Omental fat pad (tissue), 4 donors: ENCODE data around the gene SIPA1L3. TPM values are rescaled to one million over a fixed set of nuclear protein-coding genes. Genes with fewer than 3 reads are reported as not detected.
"Not testable (repeated sequence)": the region's sequence is repeated elsewhere in the genome, so short reads cannot be mapped to it uniquely, and the experiment has no call there.

Source experiments
- ATAC-seq: fragments of 150-250 bp; one replicate; pipeline ENCODE4 v1.9.1; 2016; ENCODE audit warnings: mild to moderate bottlenecking, moderate library complexity; ENCODE audit not compliant: low FRiP score
- DNase-seq: peaks from one replicate; pipeline ENCODE4 v3.0.0-alpha.2; 2019; ENCODE audit warnings: low spot score
- total RNA-seq, 4 donors: library from RNA; depleted of rRNA; stranded (reverse); fragments of >200 nt; gene quantifications; one replicate each; pipeline ENCODE4 v1.1.0, GENCODE V29; 2016
- TF ChIP-seq, protein P1 (sequence below), 3 donors: fragments of 450-650 bp; IDR thresholded peaks; one replicate each; pipeline ENCODE4 v1.5.1; 2016 to 2017; ENCODE audit warnings: antibody characterized with exemption in 3 of 3, mild to moderate bottlenecking in 3 of 3, moderate library complexity in 2 of 3

SIPA1L3 gene
- total RNA-seq, 4 donors from 2014 or later = 8.9 to 14.7 (median 12.0) TPM

DNA sequence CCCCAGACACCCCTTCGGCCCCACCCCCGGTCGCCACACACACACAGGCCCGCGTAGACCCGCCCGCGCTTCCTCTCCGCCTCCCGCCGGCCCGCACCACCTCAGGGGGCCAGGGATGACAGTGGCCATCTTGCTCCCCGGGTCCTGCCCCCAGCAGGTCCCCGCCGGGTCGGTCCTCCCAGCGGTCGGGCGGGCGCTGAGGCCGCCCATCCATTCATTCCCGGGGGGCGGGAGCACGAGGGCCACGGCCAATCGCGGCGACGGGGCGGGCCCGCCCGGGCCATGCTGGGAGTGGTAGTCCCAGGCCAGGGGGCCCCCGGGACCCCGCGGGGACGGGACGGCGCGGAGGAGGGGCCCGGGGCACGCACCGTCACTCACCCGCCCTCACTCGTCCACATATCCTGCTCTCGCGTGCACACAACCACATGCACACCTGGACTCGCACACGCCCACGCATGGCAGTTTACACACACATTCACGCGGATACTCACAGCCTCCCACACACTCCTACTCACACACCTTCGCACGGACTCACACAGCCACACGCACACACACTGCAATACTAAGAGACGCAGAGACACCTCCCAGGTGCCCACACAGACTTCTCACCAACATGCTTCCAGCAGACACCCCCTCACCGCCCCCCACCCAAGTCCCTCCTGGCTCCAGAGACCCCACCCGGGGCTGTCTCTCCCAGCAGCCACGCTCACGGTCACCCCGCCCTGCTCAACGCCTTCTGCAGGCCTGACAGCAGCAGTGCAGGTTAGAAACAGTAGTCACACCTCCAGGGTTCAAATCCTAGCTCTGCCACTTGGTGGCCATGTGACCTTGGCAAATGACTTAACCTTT lies 317.2 kb downstream of the SIPA1L3 start, which contains the start of gene DPF1:
DPF1 (minus strand) TSS at position 209 of the 849 bp plus-strand sequence; CDS start at position 129, 80 bp downstream.
- DNase-seq (no peak), ATAC-seq (peak; percentile 29)
- TF ChIP-seq, protein P1, sequence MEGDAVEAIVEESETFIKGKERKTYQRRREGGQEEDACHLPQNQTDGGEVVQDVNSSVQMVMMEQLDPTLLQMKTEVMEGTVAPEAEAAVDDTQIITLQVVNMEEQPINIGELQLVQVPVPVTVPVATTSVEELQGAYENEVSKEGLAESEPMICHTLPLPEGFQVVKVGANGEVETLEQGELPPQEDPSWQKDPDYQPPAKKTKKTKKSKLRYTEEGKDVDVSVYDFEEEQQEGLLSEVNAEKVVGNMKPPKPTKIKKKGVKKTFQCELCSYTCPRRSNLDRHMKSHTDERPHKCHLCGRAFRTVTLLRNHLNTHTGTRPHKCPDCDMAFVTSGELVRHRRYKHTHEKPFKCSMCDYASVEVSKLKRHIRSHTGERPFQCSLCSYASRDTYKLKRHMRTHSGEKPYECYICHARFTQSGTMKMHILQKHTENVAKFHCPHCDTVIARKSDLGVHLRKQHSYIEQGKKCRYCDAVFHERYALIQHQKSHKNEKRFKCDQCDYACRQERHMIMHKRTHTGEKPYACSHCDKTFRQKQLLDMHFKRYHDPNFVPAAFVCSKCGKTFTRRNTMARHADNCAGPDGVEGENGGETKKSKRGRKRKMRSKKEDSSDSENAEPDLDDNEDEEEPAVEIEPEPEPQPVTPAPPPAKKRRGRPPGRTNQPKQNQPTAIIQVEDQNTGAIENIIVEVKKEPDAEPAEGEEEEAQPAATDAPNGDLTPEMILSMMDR (IDR thresholded peaks at IDR 0.05) = no peak

DNA sequence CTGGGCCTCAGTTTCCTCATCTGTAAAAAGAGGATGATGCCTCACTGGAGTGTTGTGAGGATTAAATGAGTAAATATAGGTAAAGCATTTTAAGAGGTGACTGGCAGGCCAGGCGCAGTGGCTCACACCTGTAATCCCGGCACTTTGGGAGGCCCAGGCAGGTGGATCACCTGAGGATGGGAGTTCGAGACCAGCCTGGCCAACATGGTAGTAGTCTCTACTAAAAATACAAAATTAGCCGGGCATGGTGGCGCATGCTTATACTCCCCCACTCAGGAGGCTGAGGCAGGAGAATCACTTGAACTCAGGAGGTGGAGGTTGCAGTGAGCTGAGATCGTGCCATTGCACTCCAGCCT lies 317.8 kb downstream of the SIPA1L3 start:
- not testable (repeated sequence) for ATAC-seq, DNase-seq

DNA sequence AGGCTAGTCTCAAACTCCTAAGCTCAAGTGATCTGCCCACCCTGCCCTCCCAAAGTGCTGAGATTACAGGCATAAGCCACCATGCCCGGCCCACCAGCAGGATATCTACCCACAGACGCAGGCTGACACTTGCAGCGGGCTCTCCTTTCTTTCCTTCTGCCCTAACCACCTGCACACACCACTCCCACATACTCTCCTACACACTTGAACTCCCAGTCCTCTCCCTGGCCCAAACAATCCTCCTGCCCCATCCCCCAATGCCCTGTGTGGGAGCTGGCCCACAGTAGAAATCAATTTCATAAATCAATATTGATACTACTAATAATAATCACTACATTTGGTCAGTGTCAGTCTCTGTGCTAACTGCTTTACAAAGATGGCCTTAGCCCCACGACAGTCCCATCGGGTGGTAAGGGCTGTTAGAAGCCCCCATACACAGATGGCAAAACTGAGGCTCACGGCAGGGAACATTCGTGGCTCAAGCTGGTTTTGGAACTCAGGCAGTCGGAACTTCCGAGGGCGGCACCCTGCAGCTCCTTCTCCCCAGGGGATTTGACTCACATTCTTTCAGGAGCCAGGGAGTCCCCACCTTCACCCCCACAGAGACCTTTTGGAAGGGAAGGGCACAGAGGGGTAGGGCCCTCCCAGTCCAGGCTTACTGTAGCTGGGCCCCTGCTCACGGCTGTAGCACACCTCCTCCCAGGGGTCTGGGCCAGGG lies 320.4 kb downstream of the SIPA1L3 start:
- DNase-seq (no peak), ATAC-seq (no peak)
- TF ChIP-seq, protein P1 (IDR thresholded peaks at IDR 0.05) = no peak

DNA sequence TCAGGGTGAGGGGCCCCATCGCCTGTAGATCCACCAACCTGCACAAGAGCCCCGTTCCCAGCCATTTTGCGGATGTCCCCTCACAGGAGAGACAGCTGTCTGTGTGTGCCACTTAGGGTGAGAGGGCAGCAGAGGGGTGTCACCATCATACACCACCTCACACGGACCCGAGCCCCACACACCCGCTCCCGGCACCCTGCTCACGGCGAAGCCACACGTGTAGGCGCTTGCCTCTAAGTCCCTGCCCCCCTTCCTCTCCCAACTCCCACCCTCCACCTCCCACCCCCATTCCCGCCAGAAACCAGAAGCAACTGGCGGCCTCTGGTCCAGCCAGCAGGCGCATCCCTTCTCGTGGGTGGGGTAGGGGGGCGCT lies 321.0 kb downstream of the SIPA1L3 start:
- no peak for DNase-seq
- TF ChIP-seq, protein P1 (IDR thresholded peaks at IDR 0.05) = no peak
- ATAC-seq = no peak

- TF ChIP-seq, protein P1 (IDR thresholded peaks at IDR 0.05) = no peak
- DNase-seq (no peak), ATAC-seq (no peak)
Measured at GRCh38 chr19:38228491-38229439, 321.8 kb downstream of the SIPA1L3 start.

DNA sequence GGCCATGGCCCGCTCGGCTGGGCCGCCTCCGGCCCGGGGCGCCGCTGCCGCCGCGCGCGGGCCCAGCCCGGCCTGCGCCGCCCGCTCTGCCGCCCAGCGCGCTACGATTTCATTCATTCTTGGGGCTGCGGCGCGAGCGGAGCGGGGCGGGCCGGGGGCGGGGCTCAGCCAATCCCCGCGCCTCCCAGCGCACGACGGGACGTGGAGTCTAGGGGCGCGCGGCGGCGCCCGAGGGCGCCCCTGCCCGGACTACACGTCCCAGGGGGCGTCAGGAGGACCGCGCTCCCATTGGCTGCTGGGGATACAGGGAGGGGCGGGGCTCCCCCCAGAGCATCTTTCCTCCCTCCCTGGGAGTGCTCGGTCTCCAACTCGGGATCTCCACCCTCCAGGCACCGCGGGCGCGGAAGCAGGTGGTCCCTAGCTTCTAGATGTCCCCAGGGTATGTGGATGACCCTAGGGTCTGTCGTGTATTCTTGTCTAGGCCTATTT lies 322.6 kb downstream of the SIPA1L3 start:
- ATAC-seq (peak; percentile 47), DNase-seq (no peak)
- TF ChIP-seq, protein P1 (IDR thresholded peaks at IDR 0.05) = no peak

DNA sequence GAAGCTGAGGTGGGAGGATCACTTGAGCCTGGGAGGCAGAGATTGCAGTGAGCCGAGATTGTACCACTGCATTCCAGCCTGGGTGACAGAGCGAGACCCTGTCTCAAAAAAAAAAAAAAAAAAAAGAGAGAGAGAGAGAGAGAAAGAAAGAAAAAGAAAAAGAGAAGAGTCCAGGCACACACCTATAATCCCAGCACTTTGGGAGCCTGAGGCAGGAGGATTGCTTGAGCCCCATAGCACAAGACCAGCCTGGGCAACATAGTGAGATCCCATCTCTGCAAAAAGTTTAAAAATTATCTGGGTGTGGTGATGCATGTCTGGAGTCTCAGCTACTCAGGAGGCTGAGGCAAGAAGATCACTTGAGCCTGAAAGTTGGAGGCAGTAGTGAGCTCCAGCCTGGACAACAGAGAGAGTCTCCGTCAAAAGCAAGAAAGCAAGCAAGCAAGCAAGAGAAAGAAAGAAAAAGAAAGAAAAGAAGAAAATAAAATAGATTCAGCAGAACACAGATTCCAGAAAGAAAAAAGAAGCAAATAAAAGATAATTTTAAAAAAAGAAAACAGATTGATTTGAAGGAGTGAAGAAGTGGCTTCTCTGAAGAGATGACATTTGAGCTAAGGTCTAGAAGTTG lies 323.6 kb downstream of the SIPA1L3 start:
- DNase-seq, ATAC-seq: not testable (repeated sequence)
